ENCODE data around the gene CEMIP.

CEMIP gene

GRCh38 chr15:81000624-81001151 lies 221.5 kb downstream of the CEMIP start, which contains the start of gene TLNRD1:
Gene TLNRD1, plus strand, starts transcription at chr15:81000923. Its CDS starts 1,349 bp downstream, at chr15:81002272.
- TF ChIP-seq CTCF (IDR thresholded peaks at IDR 0.05; ENCODE audit: low read length, missing control alignments), result no peak
- H3K4me3 ChIP-seq (replicated peaks; ENCODE audit: low read depth, low read length), result peak within 1 kb of the TSS; percentile 90
- peak; percentile 92 for DNase-seq (ENCODE audit: low read depth)
